ENCODE measurements around the gene RNU1-1.
"Not testable (repeated sequence)": the region's sequence is repeated elsewhere in the genome, so short reads cannot be mapped to it uniquely, and the experiment has no call there.

Gene RNU1-1

DNA sequence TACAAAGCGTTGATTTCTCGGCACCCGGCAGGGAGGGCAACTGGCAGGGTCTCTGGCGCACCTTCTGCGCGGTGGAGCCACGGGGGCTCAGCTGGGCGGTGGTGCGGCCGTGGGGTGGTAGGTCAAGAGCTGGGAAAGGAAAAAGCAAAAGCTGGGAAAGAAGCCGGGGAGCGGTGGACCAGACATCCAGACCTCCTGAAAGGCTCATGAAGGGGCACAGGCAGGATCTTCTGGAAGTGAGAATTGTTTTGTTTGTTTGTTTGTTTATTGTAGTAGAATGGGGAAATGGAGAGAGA lies 7.2 kb upstream of the RNU1-1 start:
- no peak for DNase-seq

GRCh38 chr1:16520435-16521287 lies 6.6 kb upstream of the RNU1-1 start:
- not testable (repeated sequence) for DNase-seq

- DNase-seq: peak; percentile 19
Measured at GRCh38 chr1:16519255-16519951, 5.3 kb upstream of the RNU1-1 start.

GRCh38 chr1:16518913-16519254 lies 4.8 kb upstream of the RNU1-1 start:
- DNase-seq: not testable (repeated sequence)

DNA sequence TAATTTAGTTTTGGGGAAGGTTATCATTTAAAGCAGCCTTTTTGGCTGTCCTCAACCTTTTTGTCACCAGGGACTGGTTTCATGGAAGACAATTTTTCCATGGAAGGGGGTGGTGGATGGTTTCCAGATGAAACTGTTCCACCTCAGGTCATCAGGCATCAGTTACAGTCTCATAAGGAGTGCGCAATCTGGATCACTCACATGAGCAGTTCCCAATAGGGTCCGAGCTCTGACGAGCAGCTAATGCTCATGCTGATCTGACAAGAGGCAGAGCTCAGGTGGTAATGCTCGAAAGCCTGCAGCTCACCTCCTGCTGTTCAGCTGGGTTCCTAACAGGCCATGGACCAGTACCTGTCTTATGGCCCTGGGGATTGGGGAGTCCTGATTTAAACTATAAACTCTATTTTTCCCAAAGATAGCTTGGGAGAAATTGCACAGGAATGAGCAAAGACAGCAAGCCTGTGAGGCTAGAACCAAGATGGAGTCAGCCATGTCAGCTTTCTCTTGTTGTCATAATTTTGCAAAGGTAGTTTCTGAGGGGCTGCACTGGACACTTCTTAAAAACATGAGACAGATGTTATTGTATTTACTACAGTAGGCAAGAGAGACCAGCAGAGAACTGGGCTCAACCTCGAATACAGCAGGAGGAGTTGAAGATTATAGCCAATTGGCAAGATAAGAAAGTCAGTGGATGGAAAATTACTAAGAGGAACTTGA lies 2.8 kb upstream of the RNU1-1 start:
- peak; percentile 53 for DNase-seq

DNA sequence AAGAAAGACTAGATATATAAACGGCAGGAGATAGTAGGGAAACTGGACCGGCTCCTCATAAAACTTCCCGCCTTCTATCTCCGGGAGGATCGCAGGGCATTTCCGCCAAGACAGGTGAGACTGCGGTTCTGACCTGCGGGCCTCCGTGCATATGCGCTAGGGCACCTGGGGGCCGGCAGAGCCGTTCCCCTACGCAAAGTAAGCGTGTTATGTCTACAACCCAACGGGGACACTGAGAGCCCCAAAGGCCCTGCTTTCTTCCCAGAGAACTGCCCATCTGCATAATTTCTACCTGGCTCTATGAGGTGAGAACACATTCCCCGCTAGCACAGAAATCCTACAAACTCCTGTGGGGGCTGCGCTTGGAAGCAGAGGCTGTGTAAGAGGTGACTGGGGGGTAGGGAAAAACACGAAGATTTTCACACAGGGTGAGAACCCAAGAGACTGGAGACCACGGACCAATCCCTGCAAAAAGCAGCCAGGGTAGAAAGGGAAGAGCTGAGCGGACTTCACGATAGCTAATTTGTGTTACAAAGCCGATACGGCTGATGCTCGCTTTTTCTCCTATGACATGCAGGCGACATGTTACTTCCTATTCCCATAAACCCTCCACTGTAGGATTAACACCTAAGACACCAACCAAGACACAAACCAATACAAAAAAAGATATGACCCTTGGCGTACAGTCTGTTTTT lies 526 bp downstream of the RNU1-1 start:
- peak; percentile 96 for DNase-seq

DNA sequence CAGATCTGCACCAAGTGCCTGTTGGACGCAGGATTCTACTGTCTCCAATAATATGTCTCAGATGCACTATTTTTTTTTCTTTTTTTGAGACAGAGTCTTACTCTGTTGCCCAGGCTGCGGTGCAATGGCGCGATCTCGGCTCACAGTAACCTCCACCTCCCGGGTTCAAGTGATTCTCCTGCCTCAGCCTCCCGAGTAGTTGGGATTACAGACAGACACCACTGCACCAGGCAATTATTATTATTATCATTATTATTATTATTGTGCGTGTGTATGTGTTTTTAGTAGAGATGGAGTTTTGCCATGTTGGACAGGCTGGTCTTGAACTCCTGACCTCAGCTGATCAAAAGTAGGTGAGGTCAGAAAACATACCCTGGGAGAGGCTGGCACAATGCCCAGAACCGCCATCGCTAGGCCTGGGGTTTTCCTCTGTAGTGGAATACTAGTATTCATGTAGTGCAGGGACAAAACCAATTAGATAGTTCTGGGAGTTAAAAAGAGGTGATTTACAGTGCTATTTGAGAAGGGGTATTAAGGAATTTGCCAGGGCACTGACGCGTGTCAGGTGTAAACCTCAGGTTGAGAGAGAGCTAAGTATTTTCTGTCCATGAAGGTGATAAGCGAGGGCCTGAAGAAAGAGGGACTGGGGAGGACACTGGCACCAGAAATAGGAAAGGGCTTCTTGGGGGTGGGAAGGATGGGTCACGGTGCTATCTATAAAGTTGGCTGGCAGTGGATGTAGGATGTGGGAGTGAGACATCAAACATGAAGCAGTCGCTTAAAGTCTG lies 1.3 kb downstream of the RNU1-1 start:
- not testable (repeated sequence) for DNase-seq

GRCh38 chr1:16511926-16512325 lies 2.2 kb downstream of the RNU1-1 start:
- not testable (repeated sequence) for DNase-seq

GRCh38 chr1:16508861-16509445 lies 5.1 kb downstream of the RNU1-1 start:
- peak; percentile 44 for DNase-seq

GRCh38 chr1:16506364-16507136 lies 7.5 kb downstream of the RNU1-1 start:
- DNase-seq: not testable (repeated sequence)

- DNase-seq: not testable (repeated sequence)
Measured at GRCh38 chr1:16505870-16506269, 8.2 kb downstream of the RNU1-1 start.

GRCh38 chr1:16503494-16503893 lies 10.6 kb downstream of the RNU1-1 start:
- no peak for DNase-seq

DNA sequence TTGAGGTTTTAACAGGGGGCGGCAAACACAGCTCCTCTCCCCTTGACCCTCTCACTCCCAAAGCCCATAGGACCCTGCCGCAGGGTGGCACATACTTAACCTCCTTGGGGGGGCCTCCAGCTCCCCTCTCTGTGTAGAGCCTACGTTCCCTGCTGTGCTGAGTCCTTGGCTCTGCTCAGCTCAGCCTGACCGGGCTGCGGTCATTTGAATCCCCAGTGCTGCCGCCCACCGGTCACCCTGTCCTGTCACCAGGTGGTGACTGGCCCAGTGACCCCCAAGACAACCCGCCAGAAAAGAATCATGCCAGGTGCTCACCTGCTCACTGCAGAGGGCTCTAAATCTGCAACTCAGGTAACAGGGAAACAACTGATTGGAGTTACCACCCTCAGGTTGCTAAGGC lies 12.6 kb downstream of the RNU1-1 start:
- DNase-seq: not testable (repeated sequence)

GRCh38 chr1:16500975-16501374 lies 13.1 kb downstream of the RNU1-1 start:
- not testable (repeated sequence) for DNase-seq

DNA sequence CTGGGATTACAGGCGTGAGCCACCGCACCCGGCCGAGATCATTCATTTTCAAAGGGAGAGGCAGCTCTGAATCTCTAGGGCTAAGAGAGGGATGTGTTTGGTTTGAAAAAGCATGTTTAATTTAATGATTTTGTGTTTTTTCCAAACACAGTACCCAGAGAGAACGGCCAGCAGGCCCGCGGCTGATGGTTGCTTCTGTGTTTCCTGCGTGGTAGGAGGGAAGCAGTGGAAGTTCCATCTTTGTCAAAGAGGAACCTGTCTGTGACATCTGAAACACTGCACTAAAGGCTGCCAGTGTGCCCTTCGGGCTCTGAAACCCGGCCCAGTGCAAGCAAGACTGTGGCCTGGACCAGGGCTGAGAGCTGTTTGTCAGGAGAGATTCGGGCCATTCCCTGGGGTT lies 13.6 kb downstream of the RNU1-1 start:
- not testable (repeated sequence) for DNase-seq

GRCh38 chr1:16498573-16499413 lies 15.3 kb downstream of the RNU1-1 start:
- DNase-seq: peak; percentile 86

DNA sequence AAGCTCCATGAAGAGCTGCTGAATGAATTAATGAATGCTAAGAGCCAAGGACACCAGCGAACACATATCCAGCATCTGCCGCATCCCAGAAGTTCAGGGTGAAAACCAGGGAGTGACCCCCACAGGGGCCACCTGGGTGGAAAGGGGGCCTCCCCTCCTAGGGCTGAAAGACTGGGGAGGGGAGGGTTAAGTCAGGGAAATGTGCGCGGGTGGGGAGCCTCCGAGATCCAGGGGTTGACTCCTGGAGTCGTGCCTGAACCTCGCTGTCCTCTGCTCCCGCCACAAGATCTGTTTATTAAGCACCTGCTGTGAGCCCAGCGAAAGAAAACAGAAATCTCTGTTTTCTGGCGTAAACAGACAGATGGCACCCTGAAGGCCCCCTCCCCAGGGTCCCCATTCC lies 16.0 kb downstream of the RNU1-1 start:
- DNase-seq: not testable (repeated sequence)

GRCh38 chr1:16497474-16497904 lies 16.6 kb downstream of the RNU1-1 start:
- peak; percentile 58 for DNase-seq

DNA sequence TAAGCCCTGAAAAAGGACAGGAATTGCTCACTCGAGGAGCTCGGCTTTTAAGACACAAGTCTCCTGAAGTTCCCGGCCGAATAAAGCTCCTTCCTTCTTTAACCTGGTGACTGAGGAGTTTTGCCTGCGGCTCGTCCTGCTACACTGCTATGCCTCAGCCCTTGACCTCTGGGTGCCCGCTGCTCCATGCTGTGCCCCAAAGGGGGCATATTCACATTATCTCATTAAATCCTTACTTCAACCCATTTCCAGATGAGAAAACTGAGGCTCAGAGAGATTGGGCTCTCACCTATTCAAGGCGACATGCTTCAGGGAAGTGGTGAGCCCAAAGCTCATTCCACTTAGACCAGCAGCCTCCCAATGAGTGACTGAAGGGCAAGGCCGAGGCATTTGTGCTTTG lies 20.4 kb downstream of the RNU1-1 start:
- DNase-seq: not testable (repeated sequence)

DNA sequence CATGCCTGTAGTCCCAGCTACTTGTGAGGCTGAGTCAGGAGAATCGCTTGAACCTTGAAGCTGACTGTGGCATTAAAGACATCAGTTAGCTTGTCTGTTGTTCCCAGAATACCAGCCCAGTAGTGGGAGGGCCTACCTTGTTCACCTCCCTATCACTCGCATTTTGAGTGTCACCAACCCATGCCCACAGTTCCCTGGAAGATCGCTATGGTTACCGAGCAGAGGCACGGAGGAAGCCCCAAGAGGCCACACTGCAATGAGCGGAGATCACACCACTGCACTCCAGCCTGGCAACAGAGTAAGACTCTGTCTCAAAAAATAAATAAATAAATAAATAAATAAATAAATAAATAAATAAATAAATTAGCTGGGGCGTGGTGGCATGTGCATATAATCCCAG lies 21.1 kb downstream of the RNU1-1 start:
- not testable (repeated sequence) for DNase-seq
